ENCODE measurements around the gene FAHD2A. TPM values are rescaled to one million over a fixed set of nuclear protein-coding genes. Genes with fewer than 3 reads are reported as not detected.

Gene FAHD2A
- total RNA-seq, 1 experiment from 2014 or later, result 23.0 TPM

- POLR2A ChIA-PET (ENCODE audit: unreplicated experiment), result no interaction called here
- no peaks in the 10 kb centered on the region for H3K9me3 ChIP-seq (ENCODE audit: insufficient read depth, low read depth)
- no peaks in the 10 kb centered on the region for H3K9me2 ChIP-seq (ENCODE audit: insufficient read depth)
- H3K36me3 ChIP-seq (ENCODE audit: low read depth), result no peaks in the 10 kb centered on the region
- H3K4me1 ChIP-seq (replicated peaks; ENCODE audit: insufficient read depth), result no peaks in the 10 kb centered on the region
- H3K79me2 ChIP-seq (ENCODE audit: low read depth), result no peaks in the 10 kb centered on the region
- H3K4me3 ChIP-seq, result no peak overlapping the region
- H3K27me3 ChIP-seq (ENCODE audit: insufficient read depth, low read depth), result peaks cover 76% of the 10 kb centered on the region
- no peak overlapping the region for H3K27ac ChIP-seq
- no peaks in the 10 kb centered on the region for H4K20me1 ChIP-seq (ENCODE audit: insufficient read depth)
- no TSS peak for BruUV-seq (replicated peaks)
- CTCF ChIA-PET, result no interaction called here
- no peak overlapping the region for H3K4me2 ChIP-seq
- TF ChIP-seq CTCF (conservative IDR thresholded peaks at IDR 0.05) (no peak), EZH2 (IDR thresholded peaks at IDR 0.05; ENCODE audit: low read depth) (no peak)
- intact Hi-C loops (cut with micrococcal nuclease; ENCODE audit: unreplicated experiment), result no loop called here
- no peak overlapping the region for H2AFZ ChIP-seq
- no peak for DNase-seq
- no peaks in the 10 kb centered on the region for H3F3A ChIP-seq (ENCODE audit: insufficient read depth, low read depth)
Observed at GRCh38 chr2:95374029-95374428, 28.5 kb upstream of the FAHD2A start.

GRCh38 chr2:95374451-95374920, 28.0 kb upstream of the FAHD2A start:
- no peaks in the 10 kb centered on the region for H3K9me3 ChIP-seq (ENCODE audit: insufficient read depth, low read depth)
- H3K36me3 ChIP-seq (ENCODE audit: low read depth), result no peaks in the 10 kb centered on the region
- no peak overlapping the region for H3K4me3 ChIP-seq
- H3K27me3 ChIP-seq (ENCODE audit: insufficient read depth, low read depth), result peaks cover 77% of the 10 kb centered on the region
- no peak for TF ChIP-seq EZH2 (IDR thresholded peaks at IDR 0.05; ENCODE audit: low read depth)
- no peak for TF ChIP-seq CTCF (conservative IDR thresholded peaks at IDR 0.05)
- intact Hi-C loops (cut with micrococcal nuclease; ENCODE audit: unreplicated experiment), result no loop called here
- no peak overlapping the region for H3K4me2 ChIP-seq
- H3K27ac ChIP-seq, result no peak overlapping the region
- H3F3A ChIP-seq (ENCODE audit: insufficient read depth, low read depth), result no peaks in the 10 kb centered on the region
- ChIA-PET POLR2A (ENCODE audit: unreplicated experiment) (no interaction called here), CTCF (no interaction called here)
- DNase-seq, result no peak
- H4K20me1 ChIP-seq (ENCODE audit: insufficient read depth), result no peaks in the 10 kb centered on the region
- no peak overlapping the region for H2AFZ ChIP-seq
- H3K9me2 ChIP-seq (ENCODE audit: insufficient read depth), result no peaks in the 10 kb centered on the region
- BruUV-seq (replicated peaks), result no TSS peak
- no peaks in the 10 kb centered on the region for H3K79me2 ChIP-seq (ENCODE audit: low read depth)
- no peaks in the 10 kb centered on the region for H3K4me1 ChIP-seq (replicated peaks; ENCODE audit: insufficient read depth)

- H3K4me3 ChIP-seq, result no peak overlapping the region
- H3K4me1 ChIP-seq (replicated peaks; ENCODE audit: insufficient read depth), result no peaks in the 10 kb centered on the region
- H3F3A ChIP-seq (ENCODE audit: insufficient read depth, low read depth), result no peaks in the 10 kb centered on the region
- ChIA-PET POLR2A (ENCODE audit: unreplicated experiment) (no interaction called here), CTCF (no interaction called here)
- H3K27me3 ChIP-seq (ENCODE audit: insufficient read depth, low read depth), result peaks cover 77% of the 10 kb centered on the region
- no peaks in the 10 kb centered on the region for H3K9me3 ChIP-seq (ENCODE audit: insufficient read depth, low read depth)
- DNase-seq, result no peak
- no peak overlapping the region for H2AFZ ChIP-seq
- no peaks in the 10 kb centered on the region for H4K20me1 ChIP-seq (ENCODE audit: insufficient read depth)
- no peaks in the 10 kb centered on the region for H3K79me2 ChIP-seq (ENCODE audit: low read depth)
- intact Hi-C loops (cut with micrococcal nuclease; ENCODE audit: unreplicated experiment), result no loop called here
- H3K27ac ChIP-seq, result no peak overlapping the region
- H3K36me3 ChIP-seq (ENCODE audit: low read depth), result no peaks in the 10 kb centered on the region
- no peak for TF ChIP-seq EZH2 (IDR thresholded peaks at IDR 0.05; ENCODE audit: low read depth)
- TF ChIP-seq CTCF (conservative IDR thresholded peaks at IDR 0.05), result no peak
- no peaks in the 10 kb centered on the region for H3K9me2 ChIP-seq (ENCODE audit: insufficient read depth)
- no TSS peak for BruUV-seq (replicated peaks)
- no peak overlapping the region for H3K4me2 ChIP-seq
Observed at GRCh38 chr2:95374921-95375471, 27.5 kb upstream of the FAHD2A start.

All from PC-9 (cell line).